ENCODE data around the gene PLIN4. TPM values are rescaled to one million over a fixed set of nuclear protein-coding genes. Genes with fewer than 3 reads are reported as not detected.

Gene PLIN4
- total RNA-seq, 2 donors from 2014 or later: 3.4 to 7.1 TPM

DNA sequence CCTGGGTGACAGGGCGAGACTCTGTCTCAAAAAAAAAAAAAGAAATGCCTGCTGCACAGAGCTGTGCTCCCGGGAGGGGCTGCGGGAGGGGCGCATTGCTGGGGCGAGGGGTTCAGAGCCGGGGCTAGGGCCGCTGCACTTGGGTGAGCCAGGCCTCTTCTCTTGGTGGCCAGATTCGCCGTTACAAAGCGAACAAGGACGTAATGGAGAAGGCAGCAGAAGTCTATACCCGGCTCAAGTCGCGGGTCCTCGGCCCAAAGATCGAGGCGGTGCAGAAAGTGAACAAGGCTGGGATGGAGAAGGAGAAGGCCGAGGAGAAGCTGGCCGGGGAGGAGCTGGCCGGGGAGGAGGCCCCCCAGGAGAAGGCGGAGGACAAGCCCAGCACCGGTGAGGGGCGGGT is 19.0 kb downstream of the PLIN4 start:
- Histone ChIP-seq H3K27me3 (replicated peaks; ENCODE audit: insufficient read depth) (no peaks in the 10 kb centered on the region), H3K9me3 (no peaks in the 10 kb centered on the region), H3K27ac (no peak overlapping the region), H3K4me1 (ENCODE audit: control insufficient read depth in 1 of 2, low read depth in 2 of 2) (no peaks in the 10 kb centered on the region), H3K4me3 (no peak overlapping the region), H3K36me3 (peaks cover 28% of the 10 kb centered on the region)
- ATAC-seq (ENCODE audit: insufficient number of reproducible peaks, low FRiP score, low read depth) (no peak), DNase-seq (ENCODE audit: low spot score) (no peak)
- TF ChIP-seq, protein P1, sequence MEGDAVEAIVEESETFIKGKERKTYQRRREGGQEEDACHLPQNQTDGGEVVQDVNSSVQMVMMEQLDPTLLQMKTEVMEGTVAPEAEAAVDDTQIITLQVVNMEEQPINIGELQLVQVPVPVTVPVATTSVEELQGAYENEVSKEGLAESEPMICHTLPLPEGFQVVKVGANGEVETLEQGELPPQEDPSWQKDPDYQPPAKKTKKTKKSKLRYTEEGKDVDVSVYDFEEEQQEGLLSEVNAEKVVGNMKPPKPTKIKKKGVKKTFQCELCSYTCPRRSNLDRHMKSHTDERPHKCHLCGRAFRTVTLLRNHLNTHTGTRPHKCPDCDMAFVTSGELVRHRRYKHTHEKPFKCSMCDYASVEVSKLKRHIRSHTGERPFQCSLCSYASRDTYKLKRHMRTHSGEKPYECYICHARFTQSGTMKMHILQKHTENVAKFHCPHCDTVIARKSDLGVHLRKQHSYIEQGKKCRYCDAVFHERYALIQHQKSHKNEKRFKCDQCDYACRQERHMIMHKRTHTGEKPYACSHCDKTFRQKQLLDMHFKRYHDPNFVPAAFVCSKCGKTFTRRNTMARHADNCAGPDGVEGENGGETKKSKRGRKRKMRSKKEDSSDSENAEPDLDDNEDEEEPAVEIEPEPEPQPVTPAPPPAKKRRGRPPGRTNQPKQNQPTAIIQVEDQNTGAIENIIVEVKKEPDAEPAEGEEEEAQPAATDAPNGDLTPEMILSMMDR (IDR thresholded peaks at IDR 0.05): no peak

DNA sequence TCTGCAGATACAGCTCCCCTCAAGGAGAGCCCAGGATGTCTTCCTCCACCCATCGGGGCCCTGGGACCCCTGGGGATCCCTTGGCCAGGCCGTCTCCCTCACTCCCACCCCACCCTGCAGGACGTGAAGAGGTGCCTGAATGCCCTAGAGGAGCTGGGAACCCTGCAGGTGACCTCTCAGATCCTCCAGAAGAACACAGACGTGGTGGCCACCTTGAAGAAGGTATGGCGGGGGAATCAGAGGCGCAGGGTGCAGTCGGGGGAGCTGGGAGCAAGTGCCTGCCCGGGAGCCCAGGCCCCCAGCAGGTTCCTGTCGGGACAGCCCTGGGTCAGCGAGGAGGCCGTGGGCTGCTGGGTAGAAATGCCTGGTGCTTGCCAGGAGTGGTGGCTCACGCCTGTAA is 19.6 kb downstream of the PLIN4 start:
- DNase-seq (ENCODE audit: low spot score) (no peak), ATAC-seq (ENCODE audit: insufficient number of reproducible peaks, low FRiP score, low read depth) (no peak)
- Histone ChIP-seq H3K4me1 (ENCODE audit: control insufficient read depth in 1 of 2, low read depth in 2 of 2) (no peaks in the 10 kb centered on the region), H3K4me3 (no peak overlapping the region), H3K9me3 (no peaks in the 10 kb centered on the region), H3K27me3 (replicated peaks; ENCODE audit: insufficient read depth) (no peaks in the 10 kb centered on the region), H3K27ac (no peak overlapping the region), H3K36me3 (peaks cover 34% of the 10 kb centered on the region)
- TF ChIP-seq, protein P1 (IDR thresholded peaks at IDR 0.05): no peak

DNA sequence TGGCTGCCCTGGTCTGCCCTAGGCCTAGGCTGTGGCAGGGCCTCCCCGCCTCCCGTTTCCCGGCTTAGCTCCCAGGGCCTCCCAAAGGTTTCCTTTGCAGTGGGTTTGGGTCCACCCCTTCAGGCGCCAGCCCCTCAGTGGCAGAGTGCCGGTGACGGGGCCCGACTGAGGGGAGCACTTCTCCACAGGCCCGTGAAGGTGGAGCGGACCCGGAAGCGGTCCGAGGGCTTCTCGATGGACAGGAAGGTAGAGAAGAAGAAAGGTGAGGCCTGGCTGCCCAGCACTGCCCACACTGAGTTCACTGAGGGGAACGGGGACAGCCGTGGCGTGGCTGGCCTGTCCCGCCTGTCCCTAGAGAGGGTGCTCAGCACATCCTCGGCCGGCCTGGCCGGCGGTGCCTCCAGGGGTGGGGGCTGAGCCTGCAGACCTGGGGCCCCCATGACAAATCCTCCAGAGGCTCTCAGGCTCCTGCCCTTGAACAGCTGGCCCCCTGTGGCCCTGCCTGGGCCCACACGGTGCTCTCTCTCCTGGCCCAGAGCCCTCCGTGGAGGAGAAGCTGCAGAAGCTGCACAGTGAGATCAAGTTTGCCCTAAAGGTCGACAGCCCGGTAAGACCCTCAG is 20.4 kb downstream of the PLIN4 start:
- no peaks in the 10 kb centered on the region for H3K4me1 ChIP-seq (ENCODE audit: control insufficient read depth in 1 of 2, low read depth in 2 of 2)
- peaks cover 38% of the 10 kb centered on the region for H3K36me3 ChIP-seq
- no peak for ATAC-seq (ENCODE audit: insufficient number of reproducible peaks, low FRiP score, low read depth)
- DNase-seq (ENCODE audit: low spot score): no peak
- TF ChIP-seq, protein P1 (IDR thresholded peaks at IDR 0.05): no peak
- H3K9me3 ChIP-seq: no peaks in the 10 kb centered on the region
- H3K27me3 ChIP-seq (replicated peaks; ENCODE audit: insufficient read depth): no peaks in the 10 kb centered on the region
- H3K27ac ChIP-seq: no peak overlapping the region
- H3K4me3 ChIP-seq: no peak overlapping the region

DNA sequence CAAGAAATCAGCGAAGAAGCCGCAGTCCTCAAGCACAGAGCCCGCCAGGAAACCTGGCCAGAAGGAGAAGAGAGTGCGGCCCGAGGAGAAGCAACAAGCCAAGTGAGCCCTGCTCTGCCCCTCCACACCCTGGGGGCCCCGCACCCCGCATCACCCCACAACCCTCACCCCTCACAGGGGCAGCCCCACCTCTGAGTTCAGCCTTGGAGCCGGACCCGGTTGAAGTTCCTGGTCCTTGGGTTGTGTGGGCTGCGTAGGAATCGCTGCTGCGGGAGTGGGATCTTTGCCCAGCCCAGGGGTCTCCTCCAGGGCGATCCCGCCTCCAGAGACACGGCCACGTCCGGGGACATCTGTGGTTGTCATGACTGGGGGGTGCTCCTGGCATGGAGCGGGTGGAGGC is 22.0 kb downstream of the PLIN4 start:
- Histone ChIP-seq H3K9me3 (no peaks in the 10 kb centered on the region), H3K4me1 (ENCODE audit: control insufficient read depth in 1 of 2, low read depth in 2 of 2) (no peaks in the 10 kb centered on the region), H3K36me3 (peaks cover 45% of the 10 kb centered on the region), H3K27me3 (replicated peaks; ENCODE audit: insufficient read depth) (no peaks in the 10 kb centered on the region), H3K4me3 (no peak overlapping the region), H3K27ac (no peak overlapping the region)
- ATAC-seq (ENCODE audit: insufficient number of reproducible peaks, low FRiP score, low read depth) (no peak), DNase-seq (ENCODE audit: low spot score) (no peak)
- TF ChIP-seq, protein P1 (IDR thresholded peaks at IDR 0.05): no peak

DNA sequence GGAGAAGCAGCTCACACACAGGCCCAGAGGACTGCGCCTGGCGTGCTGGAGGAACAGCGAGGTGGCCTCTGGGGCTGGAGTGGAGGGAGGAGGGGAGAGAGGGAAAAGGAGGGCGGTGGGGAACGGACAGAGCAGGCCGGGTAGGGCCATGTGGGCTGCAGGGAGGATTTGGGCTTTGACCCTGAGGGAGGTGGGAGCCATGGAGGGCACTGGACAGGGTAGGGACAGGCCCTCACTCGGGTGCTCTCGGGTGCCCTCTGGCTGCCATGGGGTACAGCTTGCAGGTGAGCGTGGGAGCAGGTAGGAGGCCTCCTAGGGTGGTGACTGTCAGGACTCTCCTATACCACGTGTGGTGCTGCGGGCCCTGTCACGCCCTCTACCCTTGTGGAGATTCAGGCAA is 22.8 kb downstream of the PLIN4 start:
- DNase-seq (ENCODE audit: low spot score): no peak
- H3K27me3 ChIP-seq (replicated peaks; ENCODE audit: insufficient read depth): no peaks in the 10 kb centered on the region
- TF ChIP-seq, protein P1 (IDR thresholded peaks at IDR 0.05): no peak
- ATAC-seq (ENCODE audit: insufficient number of reproducible peaks, low FRiP score, low read depth): no peak
- H3K4me3 ChIP-seq: no peak overlapping the region
- H3K27ac ChIP-seq: no peak overlapping the region
- peaks cover 40% of the 10 kb centered on the region for H3K36me3 ChIP-seq
- H3K4me1 ChIP-seq (ENCODE audit: control insufficient read depth in 1 of 2, low read depth in 2 of 2): no peaks in the 10 kb centered on the region
- no peaks in the 10 kb centered on the region for H3K9me3 ChIP-seq

All from thoracic aorta (tissue), 2 donors.